SU-DHL-6 (cell line): ENCODE data around the gene SCN5A.

Experiments
- CTCF ChIP-seq: fragments of 200-600 bp; sonication (generic); IDR thresholded peaks from one replicate; pipeline ENCODE4 v1.5.1; 2017; ENCODE audit warnings: antibody characterized with exemption, mild to moderate bottlenecking, low read length, moderate library complexity; ENCODE audit not compliant: insufficient read depth, poor library complexity, severe bottlenecking
- EZH2phosphoT487 ChIP-seq: fragments of 200-600 bp; sonication (generic), shearing (Covaris generic); conservative IDR thresholded peaks from 2 replicates; pipeline ENCODE4 v1.6.1; 2018; ENCODE audit warnings: mild to moderate bottlenecking, antibody characterized with exemption, low read length, moderate library complexity, mixed read lengths

GRCh38 chr3:38579141-38579540, 70.3 kb downstream of the SCN5A start:
- TF ChIP-seq CTCF (no peak), EZH2phosphoT487 (no peak)
